ENCODE measurements around the gene WASF3.
"Not testable (repeated sequence)": the region's sequence is repeated elsewhere in the genome, so short reads cannot be mapped to it uniquely, and the experiment has no call there.

Gene WASF3

GRCh38 chr13:26722321-26722720 lies 164.8 kb downstream of the WASF3 start:
- H3K4me3 ChIP-seq (ENCODE audit: low read length) = no peak overlapping the region
- H3K36me3 ChIP-seq (ENCODE audit: control insufficient read depth, low read depth, low read length) = no peaks in the 10 kb centered on the region
- H3K9me3 ChIP-seq (ENCODE audit: control insufficient read depth, low read depth, low read length) = no peaks in the 10 kb centered on the region
- H3K9ac ChIP-seq (ENCODE audit: low read length) = no peak overlapping the region
- H3K4me1 ChIP-seq (ENCODE audit: control insufficient read depth, low read depth, low read length) = no peaks in the 10 kb centered on the region
- no peaks in the 10 kb centered on the region for H3K27me3 ChIP-seq (ENCODE audit: control insufficient read depth, insufficient read depth, low read length)
- no peak overlapping the region for H3K27ac ChIP-seq (ENCODE audit: low read length)

GRCh38 chr13:26723620-26724019 lies 166.1 kb downstream of the WASF3 start:
- H3K27ac ChIP-seq (ENCODE audit: low read length); H3K36me3 ChIP-seq (ENCODE audit: control insufficient read depth, low read depth, low read length); H3K9ac ChIP-seq (ENCODE audit: low read length); H3K4me3 ChIP-seq (ENCODE audit: low read length); H3K9me3 ChIP-seq (ENCODE audit: control insufficient read depth, low read depth, low read length); H3K27me3 ChIP-seq (ENCODE audit: control insufficient read depth, insufficient read depth, low read length); H3K4me1 ChIP-seq (ENCODE audit: control insufficient read depth, low read depth, low read length): not testable (repeated sequence)

- no peak overlapping the region for H3K9ac ChIP-seq (ENCODE audit: low read length)
Observed at GRCh38 chr13:26726684-26727083, 169.2 kb downstream of the WASF3 start.

GRCh38 chr13:26727122-26727521 lies 169.6 kb downstream of the WASF3 start:
- H3K36me3 ChIP-seq (ENCODE audit: control insufficient read depth, low read depth, low read length) = no peaks in the 10 kb centered on the region
- H3K9ac ChIP-seq (ENCODE audit: low read length) = no peak overlapping the region
- no peaks in the 10 kb centered on the region for H3K9me3 ChIP-seq (ENCODE audit: control insufficient read depth, low read depth, low read length)
- no peaks in the 10 kb centered on the region for H3K27me3 ChIP-seq (ENCODE audit: control insufficient read depth, insufficient read depth, low read length)
- H3K4me3 ChIP-seq (ENCODE audit: low read length) = no peak overlapping the region
- H3K4me1 ChIP-seq (ENCODE audit: control insufficient read depth, low read depth, low read length) = no peaks in the 10 kb centered on the region
- no peak overlapping the region for H3K27ac ChIP-seq (ENCODE audit: low read length)

More at GRCh38 chr13:26726684-26727083, 169.2 kb downstream of the WASF3 start:
- no peaks in the 10 kb centered on the region for H3K36me3 ChIP-seq (ENCODE audit: control insufficient read depth, low read depth, low read length)
- no peaks in the 10 kb centered on the region for H3K27me3 ChIP-seq (ENCODE audit: control insufficient read depth, insufficient read depth, low read length)
- no peak overlapping the region for H3K27ac ChIP-seq (ENCODE audit: low read length)
- H3K4me3 ChIP-seq (ENCODE audit: low read length) = no peak overlapping the region
- H3K4me1 ChIP-seq (ENCODE audit: control insufficient read depth, low read depth, low read length) = no peaks in the 10 kb centered on the region
- H3K9me3 ChIP-seq (ENCODE audit: control insufficient read depth, low read depth, low read length) = no peaks in the 10 kb centered on the region

- H3K4me1 ChIP-seq (ENCODE audit: control insufficient read depth, low read depth, low read length) = no peaks in the 10 kb centered on the region
- H3K27ac ChIP-seq (ENCODE audit: low read length) = no peak overlapping the region
- no peaks in the 10 kb centered on the region for H3K9me3 ChIP-seq (ENCODE audit: control insufficient read depth, low read depth, low read length)
- no peak overlapping the region for H3K9ac ChIP-seq (ENCODE audit: low read length)
- H3K36me3 ChIP-seq (ENCODE audit: control insufficient read depth, low read depth, low read length) = no peaks in the 10 kb centered on the region
- H3K4me3 ChIP-seq (ENCODE audit: low read length) = no peak overlapping the region
- no peaks in the 10 kb centered on the region for H3K27me3 ChIP-seq (ENCODE audit: control insufficient read depth, insufficient read depth, low read length)
Observed at GRCh38 chr13:26727633-26728032, 170.2 kb downstream of the WASF3 start.

- no peaks in the 10 kb centered on the region for H3K36me3 ChIP-seq (ENCODE audit: control insufficient read depth, low read depth, low read length)
- no peak overlapping the region for H3K4me3 ChIP-seq (ENCODE audit: low read length)
- no peak overlapping the region for H3K9ac ChIP-seq (ENCODE audit: low read length)
- H3K27ac ChIP-seq (ENCODE audit: low read length) = no peak overlapping the region
- H3K4me1 ChIP-seq (ENCODE audit: control insufficient read depth, low read depth, low read length) = no peaks in the 10 kb centered on the region
- H3K27me3 ChIP-seq (ENCODE audit: control insufficient read depth, insufficient read depth, low read length) = no peaks in the 10 kb centered on the region
- H3K9me3 ChIP-seq (ENCODE audit: control insufficient read depth, low read depth, low read length) = no peaks in the 10 kb centered on the region
Observed at GRCh38 chr13:26735677-26736076, 178.2 kb downstream of the WASF3 start.

Data from iPS-18a (cell line).